Suprapubic skin (tissue), 4 donors: ENCODE data around the gene TBC1D5. TPM values are rescaled to one million over a fixed set of nuclear protein-coding genes. Genes with fewer than 3 reads are reported as not detected.

Experiments used
- DNase-seq, 2 donors: peaks; one replicate each; pipeline ENCODE4 v3.0.0-alpha.2; 2019; ENCODE audit warnings: low spot score in 2 of 2
- H3K27ac ChIP-seq: fragments of 200-600 bp; sonication (generic); one replicate; pipeline ENCODE4 v1.5.1; 2019
- H3K27me3 ChIP-seq: fragments of 200-600 bp; sonication (generic); one replicate; pipeline ENCODE4 v1.5.1; 2019
- H3K36me3 ChIP-seq: fragments of 200-600 bp; sonication (generic); one replicate; pipeline ENCODE4 v1.5.1; 2019
- H3K4me1 ChIP-seq: fragments of 200-600 bp; sonication (generic); one replicate; pipeline ENCODE4 v1.5.1; 2019
- H3K4me3 ChIP-seq: fragments of 200-600 bp; sonication (generic); one replicate; pipeline ENCODE4 v1.5.1; 2019; ENCODE audit warnings: mild to moderate bottlenecking
- H3K9me3 ChIP-seq: fragments of 200-600 bp; sonication (generic); one replicate; pipeline ENCODE4 v1.5.1; 2019
- CTCF ChIP-seq, 2 donors: fragments of 200-600 bp in 1 of 2; fragments of 450-650 bp in 1 of 2; sonication (generic) in 1 of 2; IDR thresholded peaks; one replicate each; pipeline ENCODE4 v1.5.1; 2016 to 2019; ENCODE audit warnings: antibody characterized with exemption in 2 of 2, mild to moderate bottlenecking in 1 of 2, moderate library complexity in 1 of 2
- EP300 ChIP-seq: sonication (generic); formaldehyde crosslinking; IDR thresholded peaks from one replicate; pipeline ENCODE4 v1.6.1; 2017; ENCODE audit warnings: antibody characterized with exemption
- POLR2A ChIP-seq, 2 donors: fragments of 450-650 bp; IDR thresholded peaks; one replicate each; pipeline ENCODE4 v1.6.1; 2017; ENCODE audit warnings: antibody characterized with exemption in 2 of 2, mild to moderate bottlenecking in 2 of 2, moderate library complexity in 2 of 2
- POLR2AphosphoS5 ChIP-seq, 3 donors: sonication (generic); formaldehyde crosslinking; IDR thresholded peaks; one replicate each; pipeline ENCODE4 v1.6.1; 2017; ENCODE audit warnings: antibody characterized with exemption in 3 of 3
- WGBS: methylation state at CpG from one replicate; pipeline ENCODE4 v1.1.5; 2018; 5-methylcytosine and 5-hydroxymethylcytosine counted together
- total RNA-seq, 4 donors: library from RNA; depleted of rRNA; stranded (reverse); fragments of >200 nt; gene quantifications; one replicate each; pipeline ENCODE4 v1.1.0, GENCODE V29; 2016

The TBC1D5 gene
- total RNA-seq, 4 donors from 2014 or later = 66.4 to 98.5 (median 79.9) TPM

- Histone ChIP-seq H3K27me3 (no peaks in the 10 kb centered on the region), H3K4me3 (no peak overlapping the region), H3K9me3 (no peaks in the 10 kb centered on the region), H3K36me3 (no peaks in the 10 kb centered on the region), H3K4me1 (peaks cover 9% of the 10 kb centered on the region), H3K27ac (no peak overlapping the region)
- DNase-seq = no peak
- TF ChIP-seq EP300 (no peak), CTCF (IDR thresholded peaks at IDR 0.05) (no peak), POLR2AphosphoS5 (IDR thresholded peaks at IDR 0.05) (no peak), POLR2A (IDR thresholded peaks at IDR 0.05) (no peak)
- 70% methylated on average over 2 of the region's 2 CpGs for WGBS
Observed at GRCh38 chr3:17302170-17302569, 440.3 kb downstream of the TBC1D5 start.

DNA sequence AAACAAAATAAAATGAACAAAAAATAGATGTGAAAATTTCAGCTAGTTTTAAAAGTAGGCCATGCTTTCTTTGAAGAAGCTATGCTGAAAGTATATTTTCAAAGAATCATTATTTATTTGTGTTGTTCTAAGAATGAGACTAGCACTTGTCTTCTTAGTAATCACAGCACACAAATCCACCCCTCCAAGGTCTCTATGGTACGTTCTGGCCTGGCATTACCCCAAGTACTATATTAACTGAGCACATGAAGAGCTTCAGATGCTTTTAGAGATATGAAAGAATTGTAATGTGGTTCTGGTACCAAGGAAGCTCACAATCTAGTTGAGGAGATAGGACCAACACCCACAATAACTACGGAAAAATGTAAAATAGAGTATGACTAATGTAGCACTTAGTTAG is 441.2 kb downstream of the TBC1D5 start:
- DNase-seq = no peak
- Histone ChIP-seq H3K27ac (no peak overlapping the region), H3K4me1 (peaks cover 9% of the 10 kb centered on the region), H3K9me3 (no peaks in the 10 kb centered on the region), H3K4me3 (no peak overlapping the region), H3K27me3 (no peaks in the 10 kb centered on the region), H3K36me3 (no peaks in the 10 kb centered on the region)
- TF ChIP-seq EP300 = no peak
- TF ChIP-seq POLR2AphosphoS5 (IDR thresholded peaks at IDR 0.05) = no peak
- no peak for TF ChIP-seq POLR2A (IDR thresholded peaks at IDR 0.05)
- no peak for TF ChIP-seq CTCF (IDR thresholded peaks at IDR 0.05)
- 41% methylated on average over 2 of the region's 2 CpGs for WGBS

DNA sequence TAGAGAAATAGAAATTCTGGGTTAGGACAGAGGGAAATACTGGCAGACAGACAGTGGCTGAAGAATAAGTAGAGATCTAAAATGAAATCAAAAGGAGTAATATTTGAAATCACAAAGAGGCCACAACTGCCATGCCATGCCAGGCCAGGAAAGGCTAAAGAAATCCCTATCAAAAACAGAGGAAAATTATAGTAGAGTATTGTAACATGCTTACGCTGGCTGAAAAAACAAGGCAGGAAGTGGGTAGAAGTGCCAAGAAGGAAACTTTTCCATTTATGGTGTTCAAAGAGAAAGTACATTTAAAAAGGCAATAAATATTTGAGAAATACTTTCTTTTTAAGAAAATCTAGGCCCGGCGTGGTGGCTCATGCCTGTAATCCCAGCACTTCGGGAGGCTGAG is 442.0 kb downstream of the TBC1D5 start:
- Histone ChIP-seq H3K27me3 (no peaks in the 10 kb centered on the region), H3K4me1 (peaks cover 9% of the 10 kb centered on the region), H3K9me3 (no peaks in the 10 kb centered on the region), H3K27ac (no peak overlapping the region), H3K4me3 (no peak overlapping the region), H3K36me3 (no peaks in the 10 kb centered on the region)
- no peak for TF ChIP-seq POLR2A (IDR thresholded peaks at IDR 0.05)
- TF ChIP-seq CTCF (IDR thresholded peaks at IDR 0.05) = no peak
- TF ChIP-seq EP300 = no peak
- no peak for TF ChIP-seq POLR2AphosphoS5 (IDR thresholded peaks at IDR 0.05)
- WGBS = 83% methylated on average over 4 of the region's 4 CpGs
- DNase-seq = no peak

- no peaks in the 10 kb centered on the region for H3K9me3 ChIP-seq
- no peaks in the 10 kb centered on the region for H3K36me3 ChIP-seq
- H3K4me1 ChIP-seq = peaks cover 9% of the 10 kb centered on the region
- H3K4me3 ChIP-seq = no peak overlapping the region
- no peak for DNase-seq
- no peak for TF ChIP-seq CTCF (IDR thresholded peaks at IDR 0.05)
- TF ChIP-seq POLR2AphosphoS5 (IDR thresholded peaks at IDR 0.05) = no peak
- no peak overlapping the region for H3K27ac ChIP-seq
- no peaks in the 10 kb centered on the region for H3K27me3 ChIP-seq
Observed at GRCh38 chr3:17298038-17298437, 444.4 kb downstream of the TBC1D5 start.

- Histone ChIP-seq H3K36me3 (peaks cover 12% of the 10 kb centered on the region), H3K9me3 (no peaks in the 10 kb centered on the region), H3K27me3 (no peaks in the 10 kb centered on the region), H3K27ac (no peak overlapping the region), H3K4me1 (no peaks in the 10 kb centered on the region), H3K4me3 (no peak overlapping the region)
- no peak for DNase-seq
- TF ChIP-seq POLR2AphosphoS5 (IDR thresholded peaks at IDR 0.05) = no peak
- TF ChIP-seq CTCF (IDR thresholded peaks at IDR 0.05) = no peak
- no peak for TF ChIP-seq EP300
- TF ChIP-seq POLR2A (IDR thresholded peaks at IDR 0.05) = no peak
Observed at GRCh38 chr3:17292556-17292955, 449.9 kb downstream of the TBC1D5 start.
